Mucosa of descending colon (tissue), 3 donors: ENCODE data around the gene EIF2D. TPM values are rescaled to one million over a fixed set of nuclear protein-coding genes. Genes with fewer than 3 reads are reported as not detected.
A peak's percentile ranks its signal among the peaks of the same experiment; 100 is the strongest.

Experiments used
- ATAC-seq: fragments of 200-7000 bp; cut with Tn5 transposase; one replicate; pipeline ENCODE4 v1.9.1; 2020; ENCODE audit warnings: mild to moderate bottlenecking, moderate library complexity
- DNase-seq, 3 donors: peaks; one replicate each; pipeline ENCODE4 v3.0.0-alpha.2; 2020
- H3K36me3 ChIP-seq: fragments of 200-600 bp; one replicate; pipeline ENCODE4 v1.8.0; 2021; ENCODE audit warnings: low read depth, mild to moderate bottlenecking
- H3K4me1 ChIP-seq: fragments of 200-600 bp; one replicate; pipeline ENCODE4 v1.8.0; 2021; ENCODE audit warnings: low read depth, mild to moderate bottlenecking
- H3K4me3 ChIP-seq: fragments of 200-600 bp; one replicate; pipeline ENCODE4 v1.8.0; 2021; ENCODE audit warnings: mild to moderate bottlenecking
- H3K9me3 ChIP-seq: fragments of 200-600 bp; one replicate; pipeline ENCODE4 v1.8.0; 2021; ENCODE audit warnings: mild to moderate bottlenecking
- intact Hi-C, 2 donors: fragments of 100-400 bp; cut with DNase I in 1 of 2; cut with micrococcal nuclease in 1 of 2; formaldehyde crosslinking; loops; one replicate each; pipeline versions ENCODE4 v1.11.0 to v1.11.1; 2022; cut with DNase I, micrococcal nuclease
- total RNA-seq, 3 donors: library from RNA; stranded (reverse); fragmentation: NEBNext Ultra II Directional in 2 of 3; extraction: Animal tissue kit (Norgen Biotek cat#: 25700) in 2 of 3; gene quantifications; one replicate each; pipeline versions ENCODE4 v1.2.1 to v1.2.4, GENCODE V29; 2021 to 2023
- TF ChIP-seq, protein P1 (sequence below): fragments of 200-600 bp; IDR thresholded peaks from one replicate; pipeline ENCODE4 v1.8.0; 2022; ENCODE audit warnings: antibody characterized with exemption, mild to moderate bottlenecking
- donor health status: DM: no; HTN: no; CAD: no; lungs with moderate emphysema.
- donor health status: DM: no; HTN: no; CAD: no.
- donor health status: DM: no; HTN: yes; CAD: no.

Gene EIF2D
- total RNA-seq, 3 donors from 2014 or later, result 36.8 to 47.8 (median 43.9) TPM

DNA sequence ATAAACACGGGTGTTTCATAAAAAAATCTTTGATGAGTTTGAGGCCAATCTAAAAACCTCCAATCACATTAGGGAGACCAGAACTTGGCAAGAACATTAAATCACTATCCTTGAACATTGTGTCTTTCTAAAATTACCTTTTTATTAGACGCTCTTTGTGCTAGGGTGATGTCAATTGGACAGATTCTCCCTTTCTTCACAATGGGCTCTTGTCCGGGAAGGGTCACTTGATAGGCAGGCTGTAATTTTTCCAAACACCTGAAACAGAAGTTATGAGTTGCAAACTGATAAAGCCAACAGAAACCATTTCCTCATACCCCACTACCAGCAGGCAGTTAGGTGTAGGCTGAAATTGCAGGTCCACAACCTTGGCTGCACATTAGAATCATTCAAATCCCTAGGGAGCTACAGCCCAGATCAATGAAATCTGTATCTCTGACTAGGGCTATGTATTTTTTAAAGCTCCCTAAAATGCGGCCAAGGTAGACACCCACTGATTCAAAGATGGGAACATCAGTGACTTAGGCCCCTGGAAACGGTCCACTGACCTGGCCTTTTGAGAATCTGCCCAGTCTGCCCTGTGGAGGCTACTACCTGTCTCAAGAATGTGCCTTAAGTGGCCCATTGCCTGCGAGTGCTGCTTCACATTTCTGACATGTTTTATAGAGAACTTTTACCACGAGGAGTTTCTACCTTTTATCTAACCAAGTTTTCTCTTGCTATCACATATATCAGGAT lies 16.5 kb downstream of the EIF2D start:
- TF ChIP-seq, protein P1, sequence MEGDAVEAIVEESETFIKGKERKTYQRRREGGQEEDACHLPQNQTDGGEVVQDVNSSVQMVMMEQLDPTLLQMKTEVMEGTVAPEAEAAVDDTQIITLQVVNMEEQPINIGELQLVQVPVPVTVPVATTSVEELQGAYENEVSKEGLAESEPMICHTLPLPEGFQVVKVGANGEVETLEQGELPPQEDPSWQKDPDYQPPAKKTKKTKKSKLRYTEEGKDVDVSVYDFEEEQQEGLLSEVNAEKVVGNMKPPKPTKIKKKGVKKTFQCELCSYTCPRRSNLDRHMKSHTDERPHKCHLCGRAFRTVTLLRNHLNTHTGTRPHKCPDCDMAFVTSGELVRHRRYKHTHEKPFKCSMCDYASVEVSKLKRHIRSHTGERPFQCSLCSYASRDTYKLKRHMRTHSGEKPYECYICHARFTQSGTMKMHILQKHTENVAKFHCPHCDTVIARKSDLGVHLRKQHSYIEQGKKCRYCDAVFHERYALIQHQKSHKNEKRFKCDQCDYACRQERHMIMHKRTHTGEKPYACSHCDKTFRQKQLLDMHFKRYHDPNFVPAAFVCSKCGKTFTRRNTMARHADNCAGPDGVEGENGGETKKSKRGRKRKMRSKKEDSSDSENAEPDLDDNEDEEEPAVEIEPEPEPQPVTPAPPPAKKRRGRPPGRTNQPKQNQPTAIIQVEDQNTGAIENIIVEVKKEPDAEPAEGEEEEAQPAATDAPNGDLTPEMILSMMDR, result no peak
- ATAC-seq (no peak), DNase-seq (no peak)
- H3K4me1 ChIP-seq, result no peaks in the 10 kb centered on the region
- no peaks in the 10 kb centered on the region for H3K9me3 ChIP-seq
- H3K4me3 ChIP-seq, result no peak overlapping the region
- intact Hi-C loops, result loop anchor here in 1 of 2 donors (10.0 kb wide), 1 partner anchor 61 kb away; no protein-coding TSS in a partner anchor
- peaks cover 5% of the 10 kb centered on the region for H3K36me3 ChIP-seq

DNA sequence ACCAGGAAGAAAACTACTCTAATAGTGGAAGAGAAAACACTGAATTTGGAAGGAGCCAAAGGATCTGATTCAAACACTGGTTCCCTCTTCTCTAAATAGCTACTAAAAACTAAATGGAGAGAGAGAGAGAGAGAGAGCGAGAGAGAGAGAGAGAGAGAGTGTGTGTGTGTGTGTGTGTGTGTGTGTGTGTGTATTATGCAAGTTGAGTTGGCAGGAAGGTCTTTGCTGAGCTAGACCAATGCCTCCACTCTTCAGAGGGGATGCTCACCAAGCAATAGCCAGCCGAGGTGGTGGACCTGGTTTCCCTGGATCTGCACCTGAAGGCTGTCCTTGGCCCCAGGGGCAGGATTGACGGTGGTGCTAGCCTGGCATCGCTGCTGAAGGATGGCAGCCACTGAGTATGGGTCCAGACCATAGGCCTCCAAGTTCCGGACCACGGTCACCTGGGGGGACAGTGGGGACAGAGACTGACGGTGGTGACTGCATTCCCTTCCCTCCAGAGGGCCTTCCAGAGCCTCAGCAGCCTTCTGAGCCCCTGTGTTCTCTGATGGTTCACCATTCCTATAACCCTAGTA lies 18.8 kb downstream of the EIF2D start:
- TF ChIP-seq, protein P1, result no peak
- no peak for ATAC-seq

DNA sequence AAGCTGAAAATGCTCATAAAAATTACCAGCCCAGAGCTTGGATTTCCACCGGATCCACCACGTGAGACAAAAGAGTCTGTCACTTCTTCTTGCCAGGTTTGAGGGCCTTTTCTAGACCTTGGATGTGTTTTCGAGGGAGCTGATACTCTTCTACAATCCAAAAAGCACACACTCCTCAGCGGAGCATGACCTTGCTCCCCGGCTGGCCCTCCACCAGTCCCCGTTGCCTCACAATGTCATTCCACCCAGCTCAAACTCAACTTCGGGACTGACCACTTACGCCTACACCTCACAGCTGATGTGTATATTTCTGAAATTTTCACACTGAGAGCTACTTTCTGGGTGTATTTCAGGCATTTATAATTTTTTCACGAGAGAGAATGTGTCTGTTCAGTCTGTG lies 20.6 kb downstream of the EIF2D start:
- no peak overlapping the region for H3K4me3 ChIP-seq
- ATAC-seq (no peak), DNase-seq (no peak)
- intact Hi-C loops, result loop anchor here in 1 of 2 donors (10.0 kb wide), 1 partner anchor 57 kb away; no protein-coding TSS in a partner anchor
- H3K36me3 ChIP-seq, result peaks cover 12% of the 10 kb centered on the region
- TF ChIP-seq, protein P1, result no peak
- peaks cover 4% of the 10 kb centered on the region for H3K4me1 ChIP-seq
- no peaks in the 10 kb centered on the region for H3K9me3 ChIP-seq

More for the DNA sequence above, 18.8 kb downstream of the EIF2D start:
- Histone ChIP-seq H3K4me1 (peaks cover 4% of the 10 kb centered on the region), H3K36me3 (peaks cover 5% of the 10 kb centered on the region), H3K4me3 (no peak overlapping the region), H3K9me3 (no peaks in the 10 kb centered on the region)
- intact Hi-C loops, result loop anchor here in 1 of 2 donors (10.0 kb wide), 1 partner anchor 59 kb away; no protein-coding TSS in a partner anchor
- DNase-seq, result no peak

DNA sequence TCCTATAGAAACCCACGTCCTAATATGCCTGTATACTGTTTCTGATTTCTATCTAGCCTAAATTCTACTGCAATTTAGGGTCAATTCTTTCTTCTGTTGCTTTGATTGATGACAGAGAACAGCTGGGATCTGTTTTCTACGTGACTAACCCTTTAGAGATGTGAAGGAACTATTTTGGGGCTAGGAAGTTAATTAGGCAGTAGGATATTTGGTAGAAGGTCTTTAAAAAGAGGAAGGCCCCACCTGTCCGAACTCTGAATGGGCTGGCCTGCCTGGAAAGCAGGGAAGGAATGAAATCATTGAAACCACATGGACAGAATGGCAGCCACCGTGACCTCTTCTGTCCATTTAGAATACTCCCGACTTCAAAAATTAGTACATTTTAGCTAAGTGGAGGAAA lies 21.0 kb downstream of the EIF2D start:
- intact Hi-C loops, result loop anchor here in 1 of 2 donors (10.0 kb wide), 1 partner anchor 56 kb away; no protein-coding TSS in a partner anchor
- TF ChIP-seq, protein P1, result no peak

DNA sequence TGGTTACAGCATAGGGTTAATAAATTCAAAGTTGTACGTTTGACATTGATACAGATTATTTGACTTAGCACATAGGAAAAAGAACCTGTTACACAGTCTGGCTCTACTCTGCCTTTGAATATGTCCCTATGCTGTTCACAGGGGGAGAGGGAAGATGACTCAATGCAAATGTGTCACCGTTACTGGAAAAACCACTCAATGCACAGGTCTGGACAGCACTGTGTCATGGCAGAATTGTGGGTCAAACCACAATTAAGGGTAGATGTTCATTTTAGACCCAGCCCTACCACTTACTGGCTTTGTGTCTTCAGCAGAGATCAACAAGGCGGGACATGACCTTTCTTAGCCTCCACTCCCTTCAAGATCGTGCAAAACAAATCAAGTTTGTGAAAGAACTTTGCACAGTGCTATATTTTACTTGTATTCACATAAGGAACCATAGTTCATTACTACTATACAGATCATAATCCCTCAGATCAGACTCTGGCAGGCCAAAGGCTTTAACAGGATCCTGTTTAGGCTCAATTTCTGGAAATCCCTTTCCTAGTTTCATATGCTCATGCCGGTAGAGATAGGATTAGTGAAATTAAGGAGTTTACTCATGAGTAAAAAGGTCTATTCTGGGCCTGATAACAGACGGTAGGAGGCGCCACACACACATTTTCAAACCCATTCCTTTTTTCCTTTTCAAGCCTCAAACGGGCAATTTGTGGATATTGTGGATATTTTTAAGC lies 22.1 kb downstream of the EIF2D start:
- Histone ChIP-seq H3K36me3 (peaks cover 7% of the 10 kb centered on the region), H3K9me3 (no peaks in the 10 kb centered on the region), H3K4me1 (peaks cover 4% of the 10 kb centered on the region), H3K4me3 (no peak overlapping the region)
- DNase-seq, result no peak
- TF ChIP-seq, protein P1, result no peak
- ATAC-seq, result peak; percentile 56
- intact Hi-C loops, result loop anchor here in 1 of 2 donors (10.0 kb wide), 1 partner anchor 55 kb away; no protein-coding TSS in a partner anchor

More for the DNA sequence above, 21.0 kb downstream of the EIF2D start:
- ATAC-seq (no peak), DNase-seq (no peak)
- H3K4me1 ChIP-seq, result peaks cover 4% of the 10 kb centered on the region
- H3K9me3 ChIP-seq, result no peaks in the 10 kb centered on the region
- H3K4me3 ChIP-seq, result no peak overlapping the region
- peaks cover 7% of the 10 kb centered on the region for H3K36me3 ChIP-seq
